B cell (primary cell): ENCODE data around the gene PTPRO.

Experiments
- EZH2 ChIP-seq: IDR thresholded peaks from 2 replicates; pipeline ENCODE4 v1.6.1; 2012; ENCODE audit warnings: borderline replicate concordance, low read depth, mild to moderate bottlenecking, moderate library complexity, low read length; ENCODE audit not compliant: insufficient read depth, poor library complexity, severe bottlenecking
- TF ChIP-seq, protein P1 (sequence below): fragments of 200-600 bp; IDR thresholded peaks from one replicate; pipeline ENCODE4 v1.8.0; 2022; ENCODE audit warnings: antibody characterized with exemption, mild to moderate bottlenecking

DNA sequence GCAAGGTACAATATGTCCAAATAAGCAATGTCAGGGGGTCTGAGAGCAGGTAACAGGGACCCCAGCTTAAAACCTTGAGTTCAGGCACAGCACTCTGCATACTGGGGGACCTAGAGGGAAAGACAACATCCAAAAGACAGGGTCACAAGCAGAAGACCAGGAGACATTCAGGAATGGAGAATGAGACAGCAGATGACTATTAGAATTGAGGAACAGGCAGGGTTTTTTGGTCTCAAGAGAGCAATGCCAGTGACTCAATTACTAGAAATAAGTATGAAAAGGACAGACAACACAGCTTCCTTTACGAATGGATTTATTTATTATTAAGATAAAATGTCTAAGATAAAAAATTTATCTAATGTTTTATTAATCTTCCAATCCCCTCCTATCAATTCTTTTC, 223.0 kb downstream of the PTPRO start:
- TF ChIP-seq, protein P1, sequence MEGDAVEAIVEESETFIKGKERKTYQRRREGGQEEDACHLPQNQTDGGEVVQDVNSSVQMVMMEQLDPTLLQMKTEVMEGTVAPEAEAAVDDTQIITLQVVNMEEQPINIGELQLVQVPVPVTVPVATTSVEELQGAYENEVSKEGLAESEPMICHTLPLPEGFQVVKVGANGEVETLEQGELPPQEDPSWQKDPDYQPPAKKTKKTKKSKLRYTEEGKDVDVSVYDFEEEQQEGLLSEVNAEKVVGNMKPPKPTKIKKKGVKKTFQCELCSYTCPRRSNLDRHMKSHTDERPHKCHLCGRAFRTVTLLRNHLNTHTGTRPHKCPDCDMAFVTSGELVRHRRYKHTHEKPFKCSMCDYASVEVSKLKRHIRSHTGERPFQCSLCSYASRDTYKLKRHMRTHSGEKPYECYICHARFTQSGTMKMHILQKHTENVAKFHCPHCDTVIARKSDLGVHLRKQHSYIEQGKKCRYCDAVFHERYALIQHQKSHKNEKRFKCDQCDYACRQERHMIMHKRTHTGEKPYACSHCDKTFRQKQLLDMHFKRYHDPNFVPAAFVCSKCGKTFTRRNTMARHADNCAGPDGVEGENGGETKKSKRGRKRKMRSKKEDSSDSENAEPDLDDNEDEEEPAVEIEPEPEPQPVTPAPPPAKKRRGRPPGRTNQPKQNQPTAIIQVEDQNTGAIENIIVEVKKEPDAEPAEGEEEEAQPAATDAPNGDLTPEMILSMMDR: no peak
- TF ChIP-seq EZH2: no peak
